ENCODE results near the gene LY9. TPM values are rescaled to one million over a fixed set of nuclear protein-coding genes. Genes with fewer than 3 reads are reported as not detected.

The LY9 gene
- total and polyA plus RNA-seq, 2 of the 13 experiments (the other 11 are each of a cell fraction or from before 2014, with no cell fraction given) = not detected

DNA sequence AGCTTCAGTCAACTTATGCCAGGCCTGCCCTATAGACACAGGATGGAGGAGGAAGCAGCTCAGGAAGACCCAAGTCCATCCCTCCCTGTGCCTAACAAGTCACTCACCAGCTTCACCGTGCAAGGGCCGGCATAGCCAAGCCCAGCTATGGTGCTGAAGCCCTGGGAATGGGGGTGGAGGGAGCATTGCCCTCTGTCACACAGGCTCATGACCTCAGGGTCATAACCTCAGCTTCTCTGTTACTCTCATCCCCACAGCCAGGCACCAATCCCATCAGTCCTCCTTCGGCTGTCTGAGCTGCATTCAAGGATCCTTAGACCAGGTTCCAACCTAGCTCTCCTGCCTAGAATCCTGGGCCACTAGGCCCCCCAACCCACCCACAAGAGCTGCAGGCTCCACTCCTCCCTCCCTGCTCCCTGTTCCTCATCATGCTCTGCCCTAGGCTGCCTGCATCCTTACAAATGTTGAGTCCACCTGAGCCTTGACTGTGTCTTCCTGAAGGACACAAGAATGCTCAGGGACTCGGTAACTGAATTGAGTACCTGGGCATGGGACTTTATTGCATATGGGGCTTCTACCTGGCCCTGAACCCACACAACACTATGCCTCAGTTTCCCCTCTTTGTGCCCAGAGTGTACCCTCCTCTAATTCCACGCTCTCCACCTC, 65.0 kb downstream of the LY9 start:
- FAIRE-seq = no peak
- Histone ChIP-seq H3K79me2 (ENCODE audit: insufficient read depth, low read length) (no peaks in the 10 kb centered on the region), H3K4me2 (ENCODE audit: low read depth, low read length) (no peak overlapping the region), H3K36me3 (replicated peaks in 1 of 2; ENCODE audit: control insufficient read depth in 1 of 2, insufficient read depth in 2 of 2, low read length in 2 of 2) (no peaks in the 10 kb centered on the region), H3K4me3 (replicated peaks in 1 of 3; ENCODE audit: insufficient read depth in 1 of 3, low read depth in 2 of 3, low read length in 3 of 3) (no peak overlapping the region), H3K27ac (ENCODE audit: extremely low read length, insufficient read depth, low read length) (no peak overlapping the region), H4K20me1 (ENCODE audit: insufficient read depth, low read length) (no peaks in the 10 kb centered on the region), H3K27me3 (ENCODE audit: control insufficient read depth in 1 of 2, insufficient read depth in 2 of 2, low read length in 2 of 2) (no peaks in the 10 kb centered on the region), H2AFZ (ENCODE audit: low read length) (no peak overlapping the region), H3K4me1 (ENCODE audit: insufficient read depth, low read length) (peaks cover 19% of the 10 kb centered on the region), H3K9ac (ENCODE audit: insufficient read depth, low read depth, low read length) (no peak overlapping the region), H3K9me3 (ENCODE audit: low read length) (no peaks in the 10 kb centered on the region)
- in situ Hi-C loops (cut with HindIII; ENCODE audit: extremely low pct_ligation_motif_present, low pct_unique_long_range_greater_than_20kb) (no loop called here), intact Hi-C loops (cut with micrococcal nuclease; ENCODE audit: unreplicated experiment) (no loop called here)
- CTCF ChIA-PET (ENCODE audit: low intra/inter-chr PET ratio, low total read pairs) = no interaction called here
- DNase-seq (ENCODE audit: low spot score) = no peak
- no TSS peak for BruUV-seq (replicated peaks)
- no peak for TF ChIP-seq FOXP1 (IDR thresholded peaks at IDR 0.05)
- TF ChIP-seq FOXP1 (CRISPR knock-in tag; IDR thresholded peaks at IDR 0.05) = no peak
- TF ChIP-seq BORCS8-MEF2B (CRISPR knock-in tag; IDR thresholded peaks at IDR 0.05) = no peak
- no peak for TF ChIP-seq GATA4 (IDR thresholded peaks at IDR 0.05; ENCODE audit: borderline replicate concordance, low read depth)
- no peak for TF ChIP-seq ARID2 (CRISPR knock-in tag; IDR thresholded peaks at IDR 0.05; ENCODE audit: borderline replicate concordance)
- TF ChIP-seq, protein P1, sequence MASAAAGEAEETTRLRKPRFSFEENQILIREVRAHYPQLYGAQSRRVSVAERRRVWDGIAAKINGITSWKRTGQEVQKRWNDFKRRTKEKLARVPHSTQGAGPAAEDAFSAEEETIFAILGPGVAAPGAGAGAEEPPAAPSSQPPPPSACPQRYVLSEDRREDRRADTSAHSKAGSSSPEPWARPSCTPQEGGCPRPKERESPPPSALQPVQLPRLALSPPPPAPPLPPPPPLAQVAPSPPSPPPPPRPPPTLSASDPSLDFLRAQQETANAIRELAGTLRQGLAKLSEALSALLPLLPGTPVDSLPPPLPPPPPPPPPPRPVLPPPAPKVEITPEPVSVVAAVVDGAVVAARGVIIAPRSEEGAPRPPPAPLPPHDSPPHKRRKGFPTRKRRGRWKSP (CRISPR knock-in tag; IDR thresholded peaks at IDR 0.05) = no peak
- TF ChIP-seq, protein P2, sequence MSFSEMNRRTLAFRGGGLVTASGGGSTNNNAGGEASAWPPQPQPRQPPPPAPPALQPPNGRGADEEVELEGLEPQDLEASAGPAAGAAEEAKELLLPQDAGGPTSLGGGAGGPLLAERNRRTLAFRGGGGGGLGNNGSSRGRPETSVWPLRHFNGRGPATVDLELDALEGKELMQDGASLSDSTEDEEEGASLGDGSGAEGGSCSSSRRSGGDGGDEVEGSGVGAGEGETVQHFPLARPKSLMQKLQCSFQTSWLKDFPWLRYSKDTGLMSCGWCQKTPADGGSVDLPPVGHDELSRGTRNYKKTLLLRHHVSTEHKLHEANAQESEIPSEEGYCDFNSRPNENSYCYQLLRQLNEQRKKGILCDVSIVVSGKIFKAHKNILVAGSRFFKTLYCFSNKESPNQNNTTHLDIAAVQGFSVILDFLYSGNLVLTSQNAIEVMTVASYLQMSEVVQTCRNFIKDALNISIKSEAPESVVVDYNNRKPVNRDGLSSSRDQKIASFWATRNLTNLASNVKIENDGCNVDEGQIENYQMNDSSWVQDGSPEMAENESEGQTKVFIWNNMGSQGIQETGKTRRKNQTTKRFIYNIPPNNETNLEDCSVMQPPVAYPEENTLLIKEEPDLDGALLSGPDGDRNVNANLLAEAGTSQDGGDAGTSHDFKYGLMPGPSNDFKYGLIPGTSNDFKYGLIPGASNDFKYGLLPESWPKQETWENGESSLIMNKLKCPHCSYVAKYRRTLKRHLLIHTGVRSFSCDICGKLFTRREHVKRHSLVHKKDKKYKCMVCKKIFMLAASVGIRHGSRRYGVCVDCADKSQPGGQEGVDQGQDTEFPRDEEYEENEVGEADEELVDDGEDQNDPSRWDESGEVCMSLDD (CRISPR knock-in tag; IDR thresholded peaks at IDR 0.05; ENCODE audit: borderline replicate concordance) = no peak
- TF ChIP-seq, protein P3, sequence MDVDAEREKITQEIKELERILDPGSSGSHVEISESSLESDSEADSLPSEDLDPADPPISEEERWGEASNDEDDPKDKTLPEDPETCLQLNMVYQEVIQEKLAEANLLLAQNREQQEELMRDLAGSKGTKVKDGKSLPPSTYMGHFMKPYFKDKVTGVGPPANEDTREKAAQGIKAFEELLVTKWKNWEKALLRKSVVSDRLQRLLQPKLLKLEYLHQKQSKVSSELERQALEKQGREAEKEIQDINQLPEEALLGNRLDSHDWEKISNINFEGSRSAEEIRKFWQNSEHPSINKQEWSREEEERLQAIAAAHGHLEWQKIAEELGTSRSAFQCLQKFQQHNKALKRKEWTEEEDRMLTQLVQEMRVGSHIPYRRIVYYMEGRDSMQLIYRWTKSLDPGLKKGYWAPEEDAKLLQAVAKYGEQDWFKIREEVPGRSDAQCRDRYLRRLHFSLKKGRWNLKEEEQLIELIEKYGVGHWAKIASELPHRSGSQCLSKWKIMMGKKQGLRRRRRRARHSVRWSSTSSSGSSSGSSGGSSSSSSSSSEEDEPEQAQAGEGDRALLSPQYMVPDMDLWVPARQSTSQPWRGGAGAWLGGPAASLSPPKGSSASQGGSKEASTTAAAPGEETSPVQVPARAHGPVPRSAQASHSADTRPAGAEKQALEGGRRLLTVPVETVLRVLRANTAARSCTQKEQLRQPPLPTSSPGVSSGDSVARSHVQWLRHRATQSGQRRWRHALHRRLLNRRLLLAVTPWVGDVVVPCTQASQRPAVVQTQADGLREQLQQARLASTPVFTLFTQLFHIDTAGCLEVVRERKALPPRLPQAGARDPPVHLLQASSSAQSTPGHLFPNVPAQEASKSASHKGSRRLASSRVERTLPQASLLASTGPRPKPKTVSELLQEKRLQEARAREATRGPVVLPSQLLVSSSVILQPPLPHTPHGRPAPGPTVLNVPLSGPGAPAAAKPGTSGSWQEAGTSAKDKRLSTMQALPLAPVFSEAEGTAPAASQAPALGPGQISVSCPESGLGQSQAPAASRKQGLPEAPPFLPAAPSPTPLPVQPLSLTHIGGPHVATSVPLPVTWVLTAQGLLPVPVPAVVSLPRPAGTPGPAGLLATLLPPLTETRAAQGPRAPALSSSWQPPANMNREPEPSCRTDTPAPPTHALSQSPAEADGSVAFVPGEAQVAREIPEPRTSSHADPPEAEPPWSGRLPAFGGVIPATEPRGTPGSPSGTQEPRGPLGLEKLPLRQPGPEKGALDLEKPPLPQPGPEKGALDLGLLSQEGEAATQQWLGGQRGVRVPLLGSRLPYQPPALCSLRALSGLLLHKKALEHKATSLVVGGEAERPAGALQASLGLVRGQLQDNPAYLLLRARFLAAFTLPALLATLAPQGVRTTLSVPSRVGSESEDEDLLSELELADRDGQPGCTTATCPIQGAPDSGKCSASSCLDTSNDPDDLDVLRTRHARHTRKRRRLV (CRISPR knock-in tag; IDR thresholded peaks at IDR 0.05) = no peak
- no peak for TF ChIP-seq DR1 (CRISPR knock-in tag; IDR thresholded peaks at IDR 0.05)
- no peak for TF ChIP-seq POLR2G (IDR thresholded peaks at IDR 0.05; ENCODE audit: low read depth, low read length)
- no peak for TF ChIP-seq SMYD3 (CRISPR knock-in tag; IDR thresholded peaks at IDR 0.05)
- ATAC-seq = no peak
- 53% methylated on average over 3 of the region's 5 CpGs for WGBS (ENCODE audit: low lambda C conversion rate)
- POLR2A ChIA-PET = no interaction called here

Measured in HepG2 (cell line).